A549 (cell line): ENCODE data around the gene UTS2R. TPM values are rescaled to one million over a fixed set of nuclear protein-coding genes. Genes with fewer than 3 reads are reported as not detected.
A peak's percentile ranks its signal among the peaks of the same experiment; 100 is the strongest.

Experiments
- ATAC-seq, 2 experiments: fragments of 200-7000 bp in 1 of 2; fragments of >200 bp in 1 of 2; cut with Nextera tagmentation in 1 of 2; cut with Tn5 transposase in 1 of 2; 3 replicates each; pipeline versions ENCODE4 v1.8.0 to v1.9.1; 2018 to 2020; ENCODE audit warnings: mild to moderate bottlenecking in 1 of 2, moderate library complexity in 1 of 2
- CTCF ChIA-PET: fragments of 300-600 bp; sonication (Branson Sonifier 250); formaldehyde crosslinking; extraction: SDS; loops from one replicate; lab custom pipeline; 2021; ENCODE audit warnings: antibody characterized with exemption, inconsistent platforms; lab: Yijun Ruan, JAX
- POLR2A ChIA-PET: fragments of 350-600 bp; formaldehyde crosslinking; extraction: SDS; loops from one replicate; lab custom pipeline; 2021; ENCODE audit warnings: antibody characterized with exemption, inconsistent platforms; lab: Yijun Ruan, JAX
- DNase-seq, 2 experiments: peaks; one replicate each; pipeline versions ENCODE4 v3.0.0 to v3.0.0-alpha.2; 2011 to 2016; ENCODE audit warnings: low read depth in 1 of 2, low spot score in 1 of 2
- FAIRE-seq: peaks from 2 replicates; lab custom pipeline; 2011; peaks lifted over from hg19 to GRCh38; lab: Jason Lieb, UNC
- H3K27ac ChIP-seq, 2 experiments: fragments of >200 bp; sonication (Bioruptor Twin); formaldehyde crosslinking; 3 replicates each; pipeline ENCODE4 v1.5.1; 2016 to 2017
- H3K4me1 ChIP-seq: fragments of >200 bp; sonication (Bioruptor Twin); formaldehyde crosslinking; 3 replicates; pipeline ENCODE4 v1.6.1; 2016
- H3K4me2 ChIP-seq: fragments of >200 bp; sonication (Bioruptor Twin); formaldehyde crosslinking; 3 replicates; pipeline ENCODE4 v1.6.1; 2016
- H3K4me3 ChIP-seq: fragments of >200 bp; sonication (Bioruptor Twin); formaldehyde crosslinking; 3 replicates; pipeline ENCODE4 v1.5.1; 2016
- H3K9me3 ChIP-seq: fragments of >200 bp; sonication (Bioruptor Twin); formaldehyde crosslinking; 3 replicates; pipeline ENCODE4 v1.6.1; 2016
- BCL3 ChIP-seq: fragments of >200 bp; sonication (Bioruptor Twin); formaldehyde crosslinking; IDR thresholded peaks from 3 replicates; pipeline ENCODE4 v1.6.1; 2016
- CEBPB ChIP-seq, 2 experiments: fragments of >200 bp in 1 of 2; sonication (Bioruptor Twin) in 1 of 2; formaldehyde crosslinking in 1 of 2; IDR thresholded peaks; 2 replicates each; pipeline ENCODE4 v1.6.1; 2012 to 2016
- CHD2 ChIP-seq: fragments of 150-350 bp; IDR thresholded peaks from 2 replicates; pipeline ENCODE4 v1.6.1; 2014; ENCODE audit warnings: low read length; ENCODE audit not compliant: partially characterized antibody
- CHD4 ChIP-seq: fragments of 200-600 bp; sonication (generic); IDR thresholded peaks from 2 replicates; pipeline ENCODE4 v1.6.1; 2016; ENCODE audit warnings: antibody characterized with exemption, mild to moderate bottlenecking, borderline replicate concordance
- E2F6 ChIP-seq: IDR thresholded peaks from 2 replicates; pipeline ENCODE4 v1.6.1; 2012; ENCODE audit warnings: low read depth, borderline replicate concordance
- EHMT2 ChIP-seq: fragments of 200-600 bp; sonication (generic); IDR thresholded peaks from 2 replicates; pipeline ENCODE4 v1.6.1; 2016; ENCODE audit warnings: antibody characterized with exemption, low read depth, mild to moderate bottlenecking, moderate library complexity
- ESRRA ChIP-seq: fragments of 150-350 bp; IDR thresholded peaks from 2 replicates; pipeline ENCODE4 v1.6.1; 2014; ENCODE audit warnings: mild to moderate bottlenecking, low read length, borderline replicate concordance
- FOXS1 ChIP-seq: fragments of 250-450 bp; sonication (Bioruptor Pico); IDR thresholded peaks from 2 replicates; pipeline ENCODE4 v1.5.0; 2020; ENCODE audit warnings: mild to moderate bottlenecking, moderate library complexity
- HDAC2 ChIP-seq: fragments of 200-600 bp; sonication (generic); IDR thresholded peaks from 2 replicates; pipeline ENCODE4 v1.6.1; 2016
- HEYL ChIP-seq: fragments of 250-450 bp; sonication (Bioruptor Pico); IDR thresholded peaks from 2 replicates; pipeline ENCODE4 v1.8.0; 2021; ENCODE audit warnings: mild to moderate bottlenecking, moderate library complexity
- HOXA7 ChIP-seq: fragments of 250-450 bp; sonication (Bioruptor Pico); IDR thresholded peaks from 2 replicates; pipeline ENCODE4 v1.5.0; 2020; ENCODE audit warnings: mild to moderate bottlenecking, moderate library complexity
- HOXB5 ChIP-seq: fragments of 250-450 bp; sonication (Bioruptor Pico); IDR thresholded peaks from 2 replicates; pipeline ENCODE4 v1.5.0; 2020; ENCODE audit warnings: mild to moderate bottlenecking, moderate library complexity
- JUN ChIP-seq, 2 experiments: fragments of >200 bp; sonication (Bioruptor Twin); formaldehyde crosslinking; IDR thresholded peaks; 2 replicates in 1 of 2; 3 replicates in 1 of 2; pipeline ENCODE4 v1.6.1; 2016 to 2017
- KDM5A ChIP-seq: fragments of 200-600 bp; sonication (generic); IDR thresholded peaks from 2 replicates; pipeline ENCODE4 v1.6.1; 2016; ENCODE audit warnings: antibody characterized with exemption, mild to moderate bottlenecking
- MAFK ChIP-seq: fragments of 450-650 bp; IDR thresholded peaks from 2 replicates; pipeline ENCODE4 v1.6.1; 2014; ENCODE audit not compliant: partially characterized antibody
- MAZ ChIP-seq: fragments of 150-350 bp; IDR thresholded peaks from 2 replicates; pipeline ENCODE4 v1.6.1; 2014; ENCODE audit warnings: antibody characterized with exemption, low read depth, low read length, borderline replicate concordance
- MYC ChIP-seq: IDR thresholded peaks from 2 replicates; pipeline ENCODE4 v1.6.1; 2012; ENCODE audit warnings: mild to moderate bottlenecking, inconsistent platforms, low read length, improper control_type of control experiment, borderline replicate concordance
- NFE2L2 ChIP-seq: fragments of 150-350 bp; conservative IDR thresholded peaks from 2 replicates; pipeline ENCODE4 v1.6.1; 2014; ENCODE audit warnings: low read length
- PBX3 ChIP-seq: IDR thresholded peaks from 2 replicates; pipeline ENCODE4 v1.6.1; 2012
- PHF8 ChIP-seq: fragments of 200-600 bp; sonication (generic); IDR thresholded peaks from 2 replicates; pipeline ENCODE4 v1.6.1; 2016; ENCODE audit warnings: low read depth, mild to moderate bottlenecking, antibody characterized with exemption, moderate library complexity, borderline replicate concordance
- POLR2A ChIP-seq: IDR thresholded peaks from 2 replicates; pipeline ENCODE4 v1.6.1; 2012; ENCODE audit warnings: mild to moderate bottlenecking, low read length
- RAD21 ChIP-seq, 2 experiments: fragments of >200 bp in 1 of 2; sonication (Bioruptor Twin) in 1 of 2; formaldehyde crosslinking in 1 of 2; IDR thresholded peaks in 1 of 2; conservative IDR thresholded peaks in 1 of 2; 2 replicates in 1 of 2; 3 replicates in 1 of 2; pipeline ENCODE4 v1.6.1; 2012 to 2018; ENCODE audit warnings: inconsistent platforms in 1 of 2
- RFX5 ChIP-seq: fragments of 450-650 bp; IDR thresholded peaks from 2 replicates; pipeline ENCODE4 v1.7.1; 2014; ENCODE audit warnings: antibody characterized with exemption, mild to moderate bottlenecking, moderate library complexity
- RNF2 ChIP-seq: fragments of 200-600 bp; sonication (generic); IDR thresholded peaks from 2 replicates; pipeline ENCODE4 v1.6.1; 2016; ENCODE audit warnings: low read depth, mild to moderate bottlenecking, antibody characterized with exemption, moderate library complexity, borderline replicate concordance
- SMC3 ChIP-seq: fragments of >200 bp; sonication (Bioruptor Twin); formaldehyde crosslinking; IDR thresholded peaks from 3 replicates; pipeline ENCODE4 v1.6.1; 2018; ENCODE audit warnings: inconsistent platforms
- TFCP2L1 ChIP-seq: fragments of 250-450 bp; sonication (Bioruptor Pico); IDR thresholded peaks from 2 replicates; pipeline ENCODE4 v1.5.0; 2021; ENCODE audit warnings: mild to moderate bottlenecking
- TP53 ChIP-seq: fragments of 250-450 bp; sonication (Bioruptor Pico); IDR thresholded peaks from 2 replicates; pipeline ENCODE4 v1.5.0; 2021; ENCODE audit warnings: mild to moderate bottlenecking, moderate library complexity
- ZSCAN20 ChIP-seq: fragments of 250-450 bp; sonication (Bioruptor Pico); IDR thresholded peaks from 2 replicates; pipeline ENCODE4 v1.8.0; 2022; ENCODE audit warnings: mild to moderate bottlenecking, moderate library complexity
- WGBS: methylation state at CpG from one replicate; pipeline ENCODE4 v1.1.6; 2017; ENCODE audit errors: missing lambda C conversion rate; 5-methylcytosine and 5-hydroxymethylcytosine counted together
- polyA plus RNA-seq, 4 experiments: library from polyadenylated mRNA; depleted of rRNA in 3 of 4; stranded (reverse); fragments of >200 nt; fragmentation: RNase III in 1 of 4; extraction: RNeasy Plus Mini Kit Qiagen cat#74134 plus additional on column Dnase treatment in 1 of 4; gene quantifications; 2 replicates in 3 of 4; 3 replicates in 1 of 4; pipeline ENCODE4 v1.2.3, GENCODE V29; 2011 to 2017
- TF ChIP-seq, protein P1 (sequence below): fragments of 250-450 bp; sonication (Bioruptor Pico); IDR thresholded peaks from 2 replicates; pipeline ENCODE4 v1.5.0; 2020; ENCODE audit warnings: low read depth, mild to moderate bottlenecking, moderate library complexity
- TF ChIP-seq, protein P2 (sequence below): fragments of >200 bp; sonication (Bioruptor Twin); formaldehyde crosslinking; IDR thresholded peaks from 3 replicates; pipeline ENCODE4 v1.5.1; 2016

UTS2R gene
- polyA plus RNA-seq, 2 of the 4 experiments (the other 2 are of a cell fraction): not detected

DNA sequence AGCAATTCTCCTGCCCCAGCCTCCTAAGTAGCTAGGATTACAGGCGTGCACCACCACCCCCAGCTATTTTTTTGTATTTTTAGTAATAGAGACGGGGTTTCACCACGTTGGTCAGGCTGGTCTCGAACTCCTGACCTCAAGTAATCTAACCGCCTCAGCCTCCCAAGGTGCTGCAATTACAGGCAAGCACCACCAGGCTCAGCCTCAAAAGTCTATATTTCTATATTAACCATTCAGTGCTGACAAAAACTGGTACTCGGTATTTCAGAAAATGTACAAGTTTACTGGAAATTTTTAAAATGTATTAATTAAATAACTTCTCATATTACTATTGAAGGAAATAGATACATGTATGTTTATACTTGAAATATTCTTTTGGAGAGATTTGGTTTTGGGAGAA is 45.2 kb downstream of the UTS2R start:
- FAIRE-seq (no peak), DNase-seq (peak in 1 of 2 experiments; percentile 57)
- H3K9me3 ChIP-seq: no peaks in the 10 kb centered on the region
- no peak overlapping the region for H3K27ac ChIP-seq
- CTCF ChIA-PET: interaction anchor here (1.0 to 3.7 kb wide), 7 partner anchors 11 to 181 kb away, joined by 3 to 21 read pairs (median 6); no protein-coding TSS in a partner anchor
- peaks cover 11% of the 10 kb centered on the region; the same call in 2 of the 3 replicates for H3K4me1 ChIP-seq
- WGBS: 75% methylated on average over 6 of the region's 6 CpGs
- no peak for TF ChIP-seq CHD4
- no peak for TF ChIP-seq POLR2A
- TF ChIP-seq, protein P1, sequence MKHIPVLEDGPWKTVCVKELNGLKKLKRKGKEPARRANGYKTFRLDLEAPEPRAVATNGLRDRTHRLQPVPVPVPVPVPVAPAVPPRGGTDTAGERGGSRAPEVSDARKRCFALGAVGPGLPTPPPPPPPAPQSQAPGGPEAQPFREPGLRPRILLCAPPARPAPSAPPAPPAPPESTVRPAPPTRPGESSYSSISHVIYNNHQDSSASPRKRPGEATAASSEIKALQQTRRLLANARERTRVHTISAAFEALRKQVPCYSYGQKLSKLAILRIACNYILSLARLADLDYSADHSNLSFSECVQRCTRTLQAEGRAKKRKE (CRISPR knock-in tag): no peak
- no peak for TF ChIP-seq HDAC2
- TF ChIP-seq HOXA7 (CRISPR knock-in tag): no peak
- TF ChIP-seq HEYL: no peak
- no peak for TF ChIP-seq FOXS1 (CRISPR knock-in tag)
- TF ChIP-seq CEBPB (IDR thresholded peaks at IDR 0.05): no peak
- no peak for TF ChIP-seq CHD2
- no peak for TF ChIP-seq NFE2L2
- TF ChIP-seq ESRRA: no peak
- TF ChIP-seq, all 56 proteins: peak for 0
- H3K4me3 ChIP-seq: no peak overlapping the region
- H3K4me2 ChIP-seq: no peak overlapping the region
- no peak for ATAC-seq
- POLR2A ChIA-PET: interaction anchor here (0.7 kb wide), 1 partner anchor 24 kb away, joined by 3 read pairs; no protein-coding TSS in a partner anchor

GRCh38 chr17:82418001-82418986 is 46.7 kb downstream of the UTS2R start, which contains the start of the genes HEXD and OGFOD3:
TSS of gene HEXD (plus strand) at chr17:82418347. CDS start at chr17:82419800, 1,453 bp downstream.
TSS of gene OGFOD3 (minus strand) at chr17:82418586. CDS start at chr17:82418485, 101 bp downstream.
- Histone ChIP-seq H3K9me3 (peaks cover 14% of the 10 kb centered on the region), H3K4me2 (peak within 1 kb of the TSS; percentile 99), H3K4me1 (peaks cover 11% of the 10 kb centered on the region; the same call in 2 of the 3 replicates), H3K27ac (peak within 1 kb of the TSS; percentile 92 to 96), H3K4me3 (peak within 1 kb of the TSS; percentile 67)
- POLR2A ChIA-PET: interaction anchor here (0.6 to 0.8 kb wide), 2 partner anchors 29 to 239 kb away, joined by 3 to 5 read pairs; no protein-coding TSS in a partner anchor
- CTCF ChIA-PET: interaction anchor here (0.9 to 3.4 kb wide), 4 partner anchors 12 to 68 kb away, joined by 5 to 17 read pairs (median 11); no protein-coding TSS in a partner anchor
- peak; percentile 83 to 86 for ATAC-seq
- peak; percentile 86 to 90 for DNase-seq
- 1% methylated on average over 26 of the region's 108 CpGs for WGBS
- FAIRE-seq: no peak
- TF ChIP-seq MAZ (peak; percentile 94), SMC3 (peak; percentile 11; the same call in 2 of the 3 replicates), JUN (IDR thresholded peaks at IDR 0.05) (peak; percentile 94 to 98), KDM5A (peak; percentile 56), POLR2A (peak; percentile 81), PBX3 (0 out of 2 replicates have a peak, but pooled peaks have one; percentile 27), E2F6 (peak; percentile 69; the same call in 1 of the 2 replicates), MYC (peak; percentile 94), EHMT2 (no peak), BCL3 (peak; percentile 96), FOXS1 (CRISPR knock-in tag) (no peak), HOXB5 (no peak; the same call in 1 of the 2 replicates), TP53 (CRISPR knock-in tag) (peak; percentile 74; the same call in 1 of the 2 replicates), RAD21 (conservative IDR thresholded peaks at IDR 0.05 in 1 of 2, IDR thresholded peaks at IDR 0.05 in 1 of 2) (no peak; a peak in 1 of 5 replicates), ZSCAN20 (0 out of 2 replicates have a peak, but pooled peaks have one; percentile 51), PHF8 (peak; percentile 94; the same call in 1 of the 2 replicates), TFCP2L1 (CRISPR knock-in tag) (0 out of 2 replicates have a peak, but pooled peaks have one; percentile 53), RFX5 (peak; percentile 63; the same call in 1 of the 2 replicates), MAFK (no peak), RNF2 (0 out of 2 replicates have a peak, but pooled peaks have one; percentile 27)
- TF ChIP-seq, protein P2, sequence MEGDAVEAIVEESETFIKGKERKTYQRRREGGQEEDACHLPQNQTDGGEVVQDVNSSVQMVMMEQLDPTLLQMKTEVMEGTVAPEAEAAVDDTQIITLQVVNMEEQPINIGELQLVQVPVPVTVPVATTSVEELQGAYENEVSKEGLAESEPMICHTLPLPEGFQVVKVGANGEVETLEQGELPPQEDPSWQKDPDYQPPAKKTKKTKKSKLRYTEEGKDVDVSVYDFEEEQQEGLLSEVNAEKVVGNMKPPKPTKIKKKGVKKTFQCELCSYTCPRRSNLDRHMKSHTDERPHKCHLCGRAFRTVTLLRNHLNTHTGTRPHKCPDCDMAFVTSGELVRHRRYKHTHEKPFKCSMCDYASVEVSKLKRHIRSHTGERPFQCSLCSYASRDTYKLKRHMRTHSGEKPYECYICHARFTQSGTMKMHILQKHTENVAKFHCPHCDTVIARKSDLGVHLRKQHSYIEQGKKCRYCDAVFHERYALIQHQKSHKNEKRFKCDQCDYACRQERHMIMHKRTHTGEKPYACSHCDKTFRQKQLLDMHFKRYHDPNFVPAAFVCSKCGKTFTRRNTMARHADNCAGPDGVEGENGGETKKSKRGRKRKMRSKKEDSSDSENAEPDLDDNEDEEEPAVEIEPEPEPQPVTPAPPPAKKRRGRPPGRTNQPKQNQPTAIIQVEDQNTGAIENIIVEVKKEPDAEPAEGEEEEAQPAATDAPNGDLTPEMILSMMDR: no peak
